GM19438 (cell line): ENCODE data around the gene EMCN.

ENCODE experiments used
- ATAC-seq: cut with Tn5 transposase; IDR thresholded peaks from one replicate; pipeline ENCODE4 v1.9.1; 2021; ENCODE audit warnings: low read depth; ENCODE audit not compliant: unreplicated experiment

Gene EMCN

GRCh38 chr4:100494166-100494565 is 23.7 kb downstream of the EMCN start:
- no peak for ATAC-seq

GRCh38 chr4:100493756-100494155 is 24.1 kb downstream of the EMCN start:
- no peak for ATAC-seq

DNA sequence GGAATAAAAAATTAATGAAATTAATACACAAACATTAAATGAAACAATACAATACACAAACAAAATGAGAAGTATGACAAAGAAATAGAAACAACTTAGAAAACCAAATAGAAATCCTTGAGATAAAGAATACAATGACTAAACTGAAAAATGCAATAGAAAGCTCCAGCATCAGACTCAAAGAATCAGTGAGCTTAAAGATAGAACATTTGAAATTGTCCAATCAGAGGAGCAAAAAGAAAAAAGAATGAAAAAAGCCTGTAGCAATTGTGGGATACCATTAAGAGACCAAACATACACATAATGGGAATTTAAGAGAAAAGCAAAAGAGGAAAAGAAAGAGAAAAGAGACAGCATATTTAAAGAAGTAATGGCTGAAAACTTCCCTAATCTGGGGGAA is 25.7 kb downstream of the EMCN start:
- ATAC-seq = no peak

GRCh38 chr4:100489305-100489704 is 28.5 kb downstream of the EMCN start:
- ATAC-seq = no peak

GRCh38 chr4:100486496-100486895 is 31.3 kb downstream of the EMCN start:
- no peak for ATAC-seq

GRCh38 chr4:100483796-100484195 is 34.0 kb downstream of the EMCN start:
- ATAC-seq = no peak

DNA sequence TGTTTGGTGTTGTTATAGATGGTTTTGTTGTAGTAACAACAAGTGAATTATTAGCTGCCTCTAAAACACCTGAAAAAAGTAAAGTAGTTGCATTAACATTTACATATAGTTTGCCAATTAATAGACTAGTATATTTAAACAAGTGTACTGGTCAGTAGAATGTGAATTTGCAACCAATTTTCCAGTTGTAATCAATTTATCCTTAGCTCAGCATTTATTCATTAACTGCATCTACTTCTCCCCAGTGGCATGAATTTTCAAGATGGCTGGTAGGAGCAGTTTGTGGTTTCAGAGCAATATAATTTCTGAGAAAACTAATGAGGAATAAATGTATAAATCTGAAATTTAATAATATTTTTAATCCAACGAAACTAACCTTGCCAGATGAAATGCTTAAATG is 37.9 kb downstream of the EMCN start:
- no peak for ATAC-seq

- ATAC-seq = no peak
Observed at GRCh38 chr4:100469555-100469954, 48.3 kb downstream of the EMCN start.

DNA sequence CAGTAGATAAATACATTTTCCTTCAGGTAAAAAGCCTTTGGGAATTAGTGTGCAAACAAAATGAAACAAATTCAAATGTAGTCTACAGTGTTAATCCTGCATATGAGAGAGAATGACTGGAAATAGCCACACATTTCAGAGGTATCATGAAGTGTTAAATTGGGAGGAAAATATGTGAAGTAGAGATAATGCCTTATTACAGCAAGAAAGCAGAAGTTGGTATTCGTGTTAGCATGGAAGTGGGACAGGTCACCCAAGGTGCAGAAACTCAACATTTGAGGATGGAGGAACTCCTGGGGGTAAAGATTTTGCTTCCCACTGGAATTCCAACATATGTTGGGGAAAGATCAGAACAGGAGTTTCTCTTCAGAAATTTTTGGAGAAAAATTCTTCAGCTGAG is 51.3 kb downstream of the EMCN start:
- no peak for ATAC-seq

GRCh38 chr4:100461807-100462605 is 55.8 kb downstream of the EMCN start:
- no peak for ATAC-seq

- ATAC-seq = no peak
Observed at GRCh38 chr4:100450449-100450848, 67.4 kb downstream of the EMCN start.

DNA sequence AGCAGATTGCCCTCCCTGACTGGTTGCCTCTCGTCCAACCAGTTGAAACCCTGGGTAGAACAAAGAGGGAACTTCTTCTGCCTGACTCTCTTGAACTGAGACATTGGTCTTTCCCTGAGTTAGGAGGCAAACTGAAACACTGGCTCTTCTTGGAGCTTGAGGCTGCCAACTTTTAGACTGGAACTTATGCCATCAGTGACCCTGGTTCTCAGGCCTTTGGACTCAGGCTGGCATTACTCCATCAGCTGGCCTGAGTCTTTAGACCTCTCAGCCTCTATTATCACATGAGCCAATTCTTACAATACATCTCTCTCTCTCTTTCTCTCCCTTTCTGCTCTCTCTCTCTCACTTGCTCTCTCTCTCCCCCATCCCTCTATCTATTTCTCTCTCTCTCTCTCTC is 86.4 kb downstream of the EMCN start:
- ATAC-seq = no peak

DNA sequence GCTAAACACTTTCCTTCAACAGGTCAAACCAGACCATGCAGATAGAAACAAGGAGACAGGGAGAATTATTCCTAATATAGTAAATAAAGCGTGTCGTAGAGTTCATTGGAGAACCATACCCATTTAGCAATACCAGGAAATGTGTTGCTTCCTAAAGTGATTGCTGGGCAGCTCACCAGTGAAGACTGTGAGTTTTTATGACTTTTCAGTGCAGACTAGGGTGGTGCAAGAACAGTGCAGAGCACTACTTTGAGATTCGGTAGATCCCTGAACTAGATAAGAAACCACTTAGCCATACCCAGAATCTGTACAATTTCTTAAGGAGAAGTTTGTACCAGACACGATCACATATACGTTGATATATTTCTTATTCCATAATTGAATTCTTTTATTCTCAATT is 87.4 kb downstream of the EMCN start:
- no peak for ATAC-seq

DNA sequence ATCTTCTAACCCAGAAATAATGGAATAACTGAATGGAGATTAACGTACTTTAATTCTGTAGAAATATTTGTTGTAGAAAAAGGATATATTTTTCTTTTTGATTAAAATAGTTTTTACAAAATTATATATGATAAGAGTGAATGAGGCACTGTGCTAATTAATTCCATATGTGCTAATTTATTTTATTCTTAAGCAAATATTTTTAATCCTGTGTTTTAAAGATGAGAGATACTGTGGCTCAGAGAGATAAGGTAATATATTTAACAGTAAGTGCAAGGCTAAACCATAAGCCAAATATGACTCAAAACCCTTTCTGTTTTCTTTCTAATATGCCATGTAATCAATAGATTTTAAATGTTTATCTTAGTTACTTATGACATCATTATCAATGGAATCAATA is 88.2 kb downstream of the EMCN start:
- no peak for ATAC-seq

DNA sequence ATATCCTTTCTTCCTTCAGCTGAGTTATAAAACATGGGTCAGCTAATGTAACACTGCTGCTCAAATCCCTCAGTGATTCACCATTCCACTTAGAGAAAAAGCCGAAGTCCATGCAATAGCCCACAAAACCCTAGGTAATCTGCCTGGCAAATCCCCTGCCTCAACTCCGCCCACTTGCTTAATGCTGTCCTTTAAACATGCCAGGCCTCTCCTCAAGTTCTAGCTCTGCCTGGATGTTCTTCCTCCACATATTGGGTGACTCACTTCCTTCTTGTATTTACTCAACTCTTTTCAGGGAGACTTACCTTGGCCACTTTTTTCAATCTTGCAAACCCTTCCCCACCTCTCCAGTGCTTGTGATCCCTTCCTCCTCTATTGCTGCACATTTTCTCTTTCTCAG is 89.8 kb downstream of the EMCN start:
- no peak for ATAC-seq

- no peak for ATAC-seq
Observed at GRCh38 chr4:100424376-100424775, 93.4 kb downstream of the EMCN start.

GRCh38 chr4:100422894-100423293 is 94.9 kb downstream of the EMCN start:
- ATAC-seq = no peak

DNA sequence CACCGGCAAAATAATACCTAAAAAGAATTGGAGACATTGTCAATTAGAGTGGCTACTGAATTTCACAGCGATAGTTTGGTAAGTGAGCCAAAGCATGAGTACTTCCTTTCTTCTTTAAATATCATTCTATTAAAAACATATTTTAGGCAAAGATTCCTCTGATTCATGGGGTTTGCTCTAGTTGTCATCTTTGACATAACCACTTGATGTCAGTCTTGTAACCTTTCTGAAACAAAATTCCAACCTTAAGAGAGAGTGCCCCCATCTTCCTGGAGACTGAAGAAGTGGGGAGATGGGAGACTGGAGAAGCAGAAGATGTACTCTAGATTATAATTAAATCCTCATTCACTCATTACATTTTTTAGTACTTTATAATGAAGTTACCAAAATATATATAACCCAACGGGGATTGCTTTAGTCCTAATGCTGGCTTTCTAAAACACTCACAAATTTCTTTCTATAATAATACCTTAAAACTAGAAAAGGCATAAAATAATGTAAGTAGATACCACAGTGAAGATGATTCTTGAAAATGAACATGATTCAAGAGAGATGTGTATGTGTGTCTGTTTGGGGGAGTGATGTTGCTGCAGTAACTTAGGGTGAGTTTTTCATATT is 96.4 kb downstream of the EMCN start:
- no peak for ATAC-seq

GRCh38 chr4:100420571-100420970 is 97.3 kb downstream of the EMCN start:
- ATAC-seq = no peak

DNA sequence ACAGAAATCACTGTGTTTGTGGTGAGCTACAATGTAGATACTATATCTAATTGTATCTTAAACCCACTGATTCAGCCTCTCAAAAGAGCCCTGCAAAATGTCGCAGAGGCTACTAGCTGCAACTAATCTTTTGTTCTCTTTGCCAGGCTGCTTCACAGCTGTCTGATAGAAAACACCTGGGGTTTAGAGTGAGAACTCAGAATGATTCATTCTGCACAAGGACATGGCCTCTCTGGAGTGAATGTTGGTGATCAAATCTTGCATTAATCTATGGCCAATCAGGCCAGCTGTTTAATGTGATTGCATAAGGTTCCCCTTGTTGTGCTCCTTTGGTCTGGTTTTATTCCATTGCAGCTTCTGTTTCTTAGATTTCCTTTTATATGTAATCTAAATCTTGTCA is 100.3 kb downstream of the EMCN start:
- ATAC-seq = no peak

DNA sequence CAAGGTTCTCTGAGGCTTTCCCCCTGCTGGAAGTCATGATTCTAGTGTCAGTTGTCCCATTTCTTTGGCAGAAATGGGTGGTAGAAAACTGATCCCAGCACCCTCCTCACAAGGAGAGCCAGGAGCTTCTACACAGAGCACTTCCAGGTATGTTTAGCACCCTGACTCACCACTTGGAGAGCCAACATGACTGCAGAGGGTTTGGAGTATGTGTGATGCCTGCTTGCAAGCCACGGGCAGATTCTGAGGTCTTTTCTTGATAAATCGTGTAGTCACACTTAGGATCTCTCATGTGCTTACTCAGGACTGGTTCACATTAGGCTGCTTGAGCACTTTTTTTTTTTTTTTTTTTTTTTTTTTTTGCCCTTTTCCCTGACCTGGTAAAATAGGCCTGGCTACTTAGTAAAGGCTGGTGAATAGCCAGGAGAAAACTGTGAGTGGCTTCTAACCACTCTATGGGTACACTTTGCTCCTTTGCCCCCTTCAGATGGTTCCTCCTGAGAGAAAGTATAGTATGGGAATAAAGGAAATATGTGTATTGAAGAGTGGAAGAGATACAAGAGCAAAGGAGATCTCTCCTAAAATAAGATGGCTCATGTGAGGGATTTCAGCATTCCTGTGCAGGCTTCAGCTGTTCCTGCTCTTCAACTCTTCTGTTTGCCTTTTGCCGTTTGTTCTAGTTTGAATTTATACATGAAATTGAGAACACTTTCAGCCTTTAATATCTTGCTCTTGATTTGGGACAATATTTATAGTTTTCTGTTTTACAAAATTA is 103.6 kb downstream of the EMCN start:
- ATAC-seq = no peak

- ATAC-seq = no peak
Observed at GRCh38 chr4:100391863-100392262, 126.0 kb downstream of the EMCN start.
